ENCODE results near the gene LSM14B.
"Not testable (repeated sequence)": the region's sequence is repeated elsewhere in the genome, so short reads cannot be mapped to it uniquely, and the experiment has no call there.

The LSM14B gene

DNA sequence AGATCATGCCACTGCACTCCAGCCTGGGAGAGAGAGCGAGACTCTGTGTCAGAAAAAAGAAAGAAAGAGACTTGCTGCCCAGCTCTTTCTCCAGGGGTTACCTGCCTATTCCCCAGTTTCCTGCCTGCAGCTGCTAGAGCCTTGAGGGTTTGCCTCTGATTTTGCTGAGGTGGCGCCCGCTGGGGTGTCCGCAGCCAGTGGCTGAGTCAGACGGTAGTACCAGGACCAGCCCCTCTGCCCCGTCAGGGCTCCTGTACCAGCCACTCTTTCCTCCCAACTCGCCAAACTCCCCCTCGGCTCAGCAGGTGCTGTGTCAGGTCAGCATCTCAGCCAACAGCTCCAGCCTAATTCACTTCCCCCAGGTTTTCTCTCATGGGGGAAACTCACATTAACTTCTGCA, 7.4 kb upstream of the LSM14B start:
- no peak overlapping the region for H3K27ac ChIP-seq
- no peak for TF ChIP-seq ZFX (IDR thresholded peaks at IDR 0.05; ENCODE audit: borderline replicate concordance)
- TF ChIP-seq, protein P1, sequence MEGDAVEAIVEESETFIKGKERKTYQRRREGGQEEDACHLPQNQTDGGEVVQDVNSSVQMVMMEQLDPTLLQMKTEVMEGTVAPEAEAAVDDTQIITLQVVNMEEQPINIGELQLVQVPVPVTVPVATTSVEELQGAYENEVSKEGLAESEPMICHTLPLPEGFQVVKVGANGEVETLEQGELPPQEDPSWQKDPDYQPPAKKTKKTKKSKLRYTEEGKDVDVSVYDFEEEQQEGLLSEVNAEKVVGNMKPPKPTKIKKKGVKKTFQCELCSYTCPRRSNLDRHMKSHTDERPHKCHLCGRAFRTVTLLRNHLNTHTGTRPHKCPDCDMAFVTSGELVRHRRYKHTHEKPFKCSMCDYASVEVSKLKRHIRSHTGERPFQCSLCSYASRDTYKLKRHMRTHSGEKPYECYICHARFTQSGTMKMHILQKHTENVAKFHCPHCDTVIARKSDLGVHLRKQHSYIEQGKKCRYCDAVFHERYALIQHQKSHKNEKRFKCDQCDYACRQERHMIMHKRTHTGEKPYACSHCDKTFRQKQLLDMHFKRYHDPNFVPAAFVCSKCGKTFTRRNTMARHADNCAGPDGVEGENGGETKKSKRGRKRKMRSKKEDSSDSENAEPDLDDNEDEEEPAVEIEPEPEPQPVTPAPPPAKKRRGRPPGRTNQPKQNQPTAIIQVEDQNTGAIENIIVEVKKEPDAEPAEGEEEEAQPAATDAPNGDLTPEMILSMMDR (IDR thresholded peaks at IDR 0.05) = no peak

DNA sequence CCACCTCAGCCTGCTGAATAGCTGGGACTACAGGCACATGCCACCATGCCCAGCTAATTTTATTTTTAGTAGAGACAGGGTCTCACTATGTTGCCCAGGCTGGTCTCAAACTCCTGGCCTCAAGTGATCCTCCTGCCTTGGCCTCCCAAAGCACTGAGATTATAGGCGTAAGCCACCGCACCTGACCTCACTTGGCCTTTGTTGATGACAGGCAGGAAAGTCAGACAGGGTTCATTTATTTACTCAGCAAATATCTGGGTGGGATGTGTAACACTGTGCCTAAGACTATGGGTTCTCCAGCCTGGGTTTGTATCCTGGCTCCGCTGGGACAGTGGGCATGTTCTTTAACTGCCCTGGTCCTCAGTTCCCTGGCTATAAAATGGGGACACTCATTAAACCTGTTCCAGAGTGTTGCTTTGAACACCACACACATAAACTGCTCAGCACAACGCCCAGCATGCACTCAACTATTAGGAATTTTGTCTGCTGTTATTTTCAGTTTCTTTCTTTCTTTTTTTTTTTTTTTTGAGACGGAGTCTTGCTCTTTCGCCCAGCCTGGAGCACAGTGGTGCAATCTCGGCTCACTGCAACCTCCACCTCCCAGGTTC, 6.4 kb upstream of the LSM14B start:
- not testable (repeated sequence) for H3K27ac ChIP-seq

DNA sequence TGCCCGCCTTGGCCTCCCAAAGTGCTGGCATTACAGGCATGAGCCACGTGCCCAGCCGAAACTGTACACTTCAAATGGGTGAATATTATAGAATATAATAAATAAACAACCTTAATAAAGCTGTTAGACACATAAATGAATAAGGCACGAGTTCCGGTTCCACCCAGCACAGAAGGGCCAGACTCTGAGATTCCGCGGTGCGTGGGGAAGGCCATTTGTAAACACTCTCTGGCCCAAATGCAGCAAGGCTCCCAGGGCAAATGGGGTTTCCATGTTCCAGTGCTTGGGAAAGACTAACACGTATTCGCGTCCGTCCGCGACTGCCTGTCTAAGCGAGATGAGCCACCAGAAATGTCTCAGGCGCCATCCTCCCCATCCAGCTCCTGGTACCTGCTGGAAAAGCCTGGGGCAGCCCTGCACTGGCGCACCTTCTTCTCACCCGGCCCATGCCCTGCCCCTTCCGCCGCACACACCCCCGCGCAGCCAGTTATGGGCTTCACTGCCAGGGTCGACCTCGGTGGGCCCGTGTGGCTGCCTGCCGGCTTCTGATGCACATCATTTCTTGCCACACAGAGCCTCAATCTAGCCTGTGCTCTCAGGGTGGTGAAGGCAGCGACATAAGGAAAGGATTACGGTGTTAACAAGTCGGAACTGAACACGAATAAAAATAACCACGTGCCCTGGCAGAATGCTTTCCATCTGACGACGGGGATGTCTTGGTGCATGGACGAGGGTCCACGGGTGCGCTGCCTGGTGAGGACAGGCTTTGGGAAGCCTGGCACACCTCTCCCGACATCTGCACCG, 5.5 kb upstream of the LSM14B start:
- no peak overlapping the region for H3K27ac ChIP-seq
- TF ChIP-seq, protein P1 (IDR thresholded peaks at IDR 0.05) = no peak
- TF ChIP-seq ZFX (IDR thresholded peaks at IDR 0.05; ENCODE audit: borderline replicate concordance) = no peak

DNA sequence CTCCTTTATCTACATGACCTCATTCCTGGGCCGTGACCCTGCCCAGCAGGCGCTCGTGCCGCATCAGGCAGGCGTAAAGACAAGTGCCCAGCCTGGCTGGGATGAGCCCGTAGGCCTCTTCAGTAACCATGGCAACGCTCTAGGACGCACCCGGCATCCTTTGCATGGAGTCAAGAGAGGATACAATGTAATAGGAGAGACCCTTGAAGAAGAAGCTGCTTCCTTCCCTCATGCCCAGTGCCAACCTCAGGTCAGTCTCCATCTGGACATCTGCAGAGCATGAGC, 5.0 kb upstream of the LSM14B start:
- TF ChIP-seq ZFX (IDR thresholded peaks at IDR 0.05; ENCODE audit: borderline replicate concordance) = no peak
- TF ChIP-seq, protein P1 (IDR thresholded peaks at IDR 0.05) = no peak
- H3K27ac ChIP-seq = no peak overlapping the region

DNA sequence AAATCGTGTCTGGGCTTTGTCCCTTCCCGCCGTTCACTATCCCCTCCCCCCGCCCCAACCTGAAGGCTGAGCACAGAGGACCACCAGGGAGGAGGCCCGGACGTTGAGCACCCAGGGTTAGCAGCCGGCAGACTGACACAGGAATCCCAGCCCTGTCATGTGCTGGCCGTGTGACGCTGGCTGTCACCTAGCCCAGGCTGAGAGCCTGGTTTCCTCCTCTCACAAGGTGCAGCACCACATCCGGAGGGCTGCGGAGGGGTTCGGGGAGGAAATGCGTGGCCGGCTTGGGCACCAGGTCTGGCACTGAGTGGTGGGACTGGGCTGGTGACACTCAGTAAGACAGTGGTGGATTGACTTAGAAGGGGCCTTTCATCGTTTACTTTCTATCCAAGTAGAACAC, 4.6 kb upstream of the LSM14B start:
- TF ChIP-seq ZFX (IDR thresholded peaks at IDR 0.05; ENCODE audit: borderline replicate concordance) = no peak
- TF ChIP-seq, protein P1 (IDR thresholded peaks at IDR 0.05) = no peak
- no peak overlapping the region for H3K27ac ChIP-seq

DNA sequence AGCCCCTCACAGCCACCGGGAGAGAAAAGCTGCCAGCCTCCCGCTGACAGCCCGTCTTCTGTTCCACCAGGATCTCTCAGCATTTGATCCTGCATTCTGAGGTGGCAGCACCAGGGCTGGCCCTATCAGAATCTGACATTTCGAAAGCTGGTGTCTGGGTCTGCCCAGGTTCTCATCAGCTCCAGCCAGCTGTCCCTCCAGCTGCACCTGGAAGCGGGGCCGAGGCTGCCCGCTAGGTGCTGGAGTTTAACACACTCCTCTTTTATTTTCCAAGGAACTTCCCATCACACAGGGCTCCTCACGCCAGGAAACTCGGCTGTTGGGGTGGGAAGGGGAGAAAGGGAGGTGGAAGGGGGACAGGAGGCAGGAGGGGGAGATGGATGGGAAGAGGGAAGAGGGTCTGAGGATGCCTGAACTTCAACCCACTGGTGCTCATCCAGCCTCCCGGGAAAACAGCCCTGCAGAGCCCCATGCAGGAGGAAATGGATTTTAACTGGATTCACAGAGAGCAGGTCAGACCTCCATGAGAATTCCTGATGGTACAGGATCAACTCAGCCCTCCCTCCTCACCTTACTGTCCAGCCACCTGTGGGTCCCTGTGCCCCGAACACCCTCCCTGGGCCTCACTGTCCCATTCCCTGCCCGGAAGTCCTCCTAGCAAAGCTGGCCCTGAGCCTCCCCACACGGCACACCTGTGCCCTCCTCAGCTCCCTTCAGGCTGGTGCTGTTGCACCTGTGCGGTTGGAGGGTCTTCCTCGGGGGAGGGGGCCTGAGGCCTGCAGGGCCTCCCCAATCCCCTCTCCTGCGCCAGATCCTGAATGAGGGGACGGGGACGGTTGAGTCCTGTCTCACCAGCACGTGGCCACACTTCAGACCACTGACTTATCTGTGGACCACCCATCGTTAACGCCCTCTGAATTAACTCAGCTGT, 3.9 kb upstream of the LSM14B start:
- TF ChIP-seq, protein P1 (IDR thresholded peaks at IDR 0.05) = no peak
- TF ChIP-seq ZFX (IDR thresholded peaks at IDR 0.05; ENCODE audit: borderline replicate concordance) = no peak
- H3K27ac ChIP-seq = no peak overlapping the region

DNA sequence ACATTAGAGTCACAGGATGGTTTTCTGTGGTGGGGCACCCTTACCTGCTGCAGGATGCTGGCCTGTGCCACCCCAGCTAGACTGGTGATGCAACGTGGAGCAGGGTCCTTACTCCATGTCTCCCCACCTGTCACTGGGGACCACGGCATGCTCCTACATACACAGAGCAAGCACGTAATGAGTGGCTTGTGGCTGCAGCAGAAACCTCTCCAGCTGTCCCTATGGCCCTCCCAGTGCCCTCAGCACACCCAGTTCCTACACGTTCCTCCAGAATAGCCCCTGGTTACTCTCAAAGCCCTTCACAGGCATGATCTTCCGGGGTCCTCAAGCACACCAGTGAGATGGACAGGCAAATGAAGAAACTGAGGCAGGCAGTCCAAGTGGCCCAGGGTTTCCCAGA, 3.2 kb upstream of the LSM14B start:
- TF ChIP-seq, protein P1 (IDR thresholded peaks at IDR 0.05) = no peak
- no peak for TF ChIP-seq ZFX (IDR thresholded peaks at IDR 0.05; ENCODE audit: borderline replicate concordance)
- no peak overlapping the region for H3K27ac ChIP-seq
